HG03045 (cell line): ENCODE results near the gene AASDH.

Experiments used
- ATAC-seq: cut with Tn5 transposase; IDR thresholded peaks from one replicate; pipeline ENCODE4 v1.9.1; 2021; ENCODE audit warnings: mild to moderate bottlenecking, moderate library complexity; ENCODE audit not compliant: unreplicated experiment

Gene AASDH

GRCh38 chr4:56318555-56318954 is 68.7 kb downstream of the AASDH start:
- ATAC-seq, result no peak

- no peak for ATAC-seq
These were observed 69.5 kb downstream of the AASDH start for GRCh38 chr4:56317749-56318148.

- ATAC-seq, result no peak
These were observed 71.2 kb downstream of the AASDH start for GRCh38 chr4:56316011-56316650.

- ATAC-seq, result no peak
These were observed 71.7 kb downstream of the AASDH start for GRCh38 chr4:56315543-56315942.

GRCh38 chr4:56315041-56315440 is 72.2 kb downstream of the AASDH start:
- no peak for ATAC-seq

GRCh38 chr4:56314207-56314915 is 72.9 kb downstream of the AASDH start:
- no peak for ATAC-seq

GRCh38 chr4:56313132-56313531 is 74.2 kb downstream of the AASDH start:
- ATAC-seq, result no peak

- ATAC-seq, result no peak
These were observed 75.9 kb downstream of the AASDH start for GRCh38 chr4:56311299-56311975.

- no peak for ATAC-seq
These were observed 76.7 kb downstream of the AASDH start for GRCh38 chr4:56310401-56311125.

GRCh38 chr4:56308384-56308783 is 78.9 kb downstream of the AASDH start:
- ATAC-seq, result no peak

GRCh38 chr4:56307423-56307822 is 79.9 kb downstream of the AASDH start:
- ATAC-seq, result no peak

GRCh38 chr4:56305390-56305789 is 81.9 kb downstream of the AASDH start:
- ATAC-seq, result no peak

GRCh38 chr4:56303921-56304320 is 83.4 kb downstream of the AASDH start:
- ATAC-seq, result no peak

- no peak for ATAC-seq
These were observed 84.5 kb downstream of the AASDH start for GRCh38 chr4:56302760-56303159.

GRCh38 chr4:56301997-56302496 is 85.2 kb downstream of the AASDH start:
- no peak for ATAC-seq

GRCh38 chr4:56301181-56301996 is 85.9 kb downstream of the AASDH start:
- ATAC-seq, result peak; percentile 90

GRCh38 chr4:56298236-56298635 is 89.1 kb downstream of the AASDH start:
- no peak for ATAC-seq

- ATAC-seq, result no peak
These were observed 89.5 kb downstream of the AASDH start for GRCh38 chr4:56297776-56298175.

GRCh38 chr4:56296526-56296925 is 90.8 kb downstream of the AASDH start:
- no peak for ATAC-seq

GRCh38 chr4:56293121-56293520 is 94.2 kb downstream of the AASDH start:
- ATAC-seq, result no peak
